H9 (cell line): ENCODE measurements around the gene DPP10. TPM values are rescaled to one million over a fixed set of nuclear protein-coding genes. Genes with fewer than 3 reads are reported as not detected.

Experiments used
- DNase-seq: peaks from one replicate; pipeline ENCODE4 v3.0.0-alpha.2; 2017
- H2AFZ ChIP-seq: one replicate; pipeline ENCODE4 v1.6.1; 2013; ENCODE audit warnings: mild to moderate bottlenecking, low read length, control low read depth, moderate library complexity
- H2AK5ac ChIP-seq: 2 replicates; pipeline ENCODE4 v1.6.1; 2013; ENCODE audit warnings: low read length, control low read depth, mixed read lengths; ENCODE audit not compliant: insufficient read length
- H2BK120ac ChIP-seq: one replicate; pipeline ENCODE4 v1.6.1; 2013; ENCODE audit warnings: low read depth, mild to moderate bottlenecking, low read length, control low read depth, inconsistent platforms; ENCODE audit not compliant: poor library complexity, severe bottlenecking
- H2BK12ac ChIP-seq: 2 replicates; pipeline ENCODE4 v1.6.1; 2013; ENCODE audit warnings: low read length, control low read depth, mixed read lengths, low read depth; ENCODE audit not compliant: insufficient read length
- H2BK15ac ChIP-seq: 2 replicates; pipeline ENCODE4 v1.6.1; 2013; ENCODE audit warnings: low read depth, low read length, control low read depth
- H2BK20ac ChIP-seq: one replicate; pipeline ENCODE4 v1.6.1; 2013; ENCODE audit warnings: low read depth, mild to moderate bottlenecking, low read length, control low read depth, inconsistent platforms; ENCODE audit not compliant: poor library complexity, severe bottlenecking
- H2BK5ac ChIP-seq: 2 replicates; pipeline ENCODE4 v1.6.1; 2013; ENCODE audit warnings: low read length, control low read depth, mixed read lengths; ENCODE audit not compliant: insufficient read length
- H3K14ac ChIP-seq: 2 replicates; pipeline ENCODE4 v1.6.1; 2013; ENCODE audit warnings: low read length, control low read depth; ENCODE audit not compliant: insufficient read depth
- H3K18ac ChIP-seq: 2 replicates; pipeline ENCODE4 v1.6.1; 2013; ENCODE audit warnings: low read depth, mild to moderate bottlenecking, mixed read lengths, low read length, control low read depth; ENCODE audit not compliant: insufficient read length
- H3K23ac ChIP-seq: 2 replicates; pipeline ENCODE4 v1.6.1; 2013; ENCODE audit warnings: low read length, control low read depth, mixed read lengths, low read depth; ENCODE audit not compliant: insufficient read length
- H3K23me2 ChIP-seq: 2 replicates; pipeline ENCODE4 v1.6.1; 2013; ENCODE audit warnings: low read depth, mild to moderate bottlenecking, mixed read lengths, low read length, control low read depth; ENCODE audit not compliant: insufficient read length, poor library complexity, severe bottlenecking
- H3K27ac ChIP-seq: 2 replicates; pipeline ENCODE4 v1.5.1; 2013; ENCODE audit warnings: low read length, control low read depth, mixed read lengths, low read depth; ENCODE audit not compliant: insufficient read length
- H3K27me3 ChIP-seq: 2 replicates; pipeline ENCODE4 v1.6.1; 2013; ENCODE audit warnings: low read length, control low read depth, inconsistent platforms; ENCODE audit not compliant: insufficient read depth
- H3K4ac ChIP-seq: 2 replicates; pipeline ENCODE4 v1.6.1; 2013; ENCODE audit warnings: low read depth, mild to moderate bottlenecking, control low read depth, inconsistent platforms, low read length, moderate library complexity
- H3K4me1 ChIP-seq: 2 replicates; pipeline ENCODE4 v1.6.1; 2013; ENCODE audit warnings: low read length, control low read depth, inconsistent platforms; ENCODE audit not compliant: insufficient read depth
- H3K4me2 ChIP-seq: 2 replicates; pipeline ENCODE4 v1.6.1; 2013; ENCODE audit warnings: low read length, control low read depth, mixed read lengths; ENCODE audit not compliant: insufficient read length, insufficient read depth
- H3K56ac ChIP-seq: 2 replicates; pipeline ENCODE4 v1.6.1; 2013; ENCODE audit warnings: low read depth, mild to moderate bottlenecking, mixed read lengths, low read length, control low read depth; ENCODE audit not compliant: insufficient read length
- H3K79me1 ChIP-seq: 2 replicates; pipeline ENCODE4 v1.6.1; 2013; ENCODE audit warnings: low read depth, mild to moderate bottlenecking, moderate library complexity, low read length, control low read depth, inconsistent platforms; ENCODE audit not compliant: insufficient read depth, poor library complexity, severe bottlenecking
- H3K79me2 ChIP-seq: 2 replicates; pipeline ENCODE4 v1.6.1; 2013; ENCODE audit warnings: low read length, control low read depth, inconsistent platforms; ENCODE audit not compliant: insufficient read depth
- H3K9ac ChIP-seq: 2 replicates; pipeline ENCODE4 v1.6.1; 2013; ENCODE audit warnings: low read length, control low read depth, mixed read lengths; ENCODE audit not compliant: insufficient read length; ENCODE audit errors: extremely low read depth
- H3K9me3 ChIP-seq: one replicate; pipeline ENCODE4 v1.6.1; 2013; ENCODE audit warnings: low read depth, low read length, inconsistent platforms; ENCODE audit not compliant: control insufficient read depth
- H3T11ph ChIP-seq: one replicate; pipeline ENCODE4 v1.6.1; 2013; ENCODE audit warnings: mild to moderate bottlenecking, low read length, control low read depth, inconsistent platforms
- H4K20me1 ChIP-seq: one replicate; pipeline ENCODE4 v1.6.1; 2013; ENCODE audit not compliant: control insufficient read depth, insufficient read length, insufficient read depth
- H4K5ac ChIP-seq: 2 replicates; pipeline ENCODE4 v1.6.1; 2013; ENCODE audit warnings: low read depth, mild to moderate bottlenecking, mixed read lengths, low read length, control low read depth; ENCODE audit not compliant: insufficient read length
- H4K8ac ChIP-seq: replicated peaks from 2 replicates; pipeline ENCODE4 v1.6.1; 2013; ENCODE audit warnings: low read length, control low read depth, mixed read lengths, low read depth; ENCODE audit not compliant: insufficient read length
- H4K91ac ChIP-seq: 2 replicates; pipeline ENCODE4 v1.6.1; 2013; ENCODE audit warnings: low read depth, mild to moderate bottlenecking, moderate library complexity, mixed read lengths, low read length, control low read depth; ENCODE audit not compliant: insufficient read length
- H3K27ac Mint-ChIP-seq, 3 experiments: 2 replicates in 2 of 3; 3 replicates in 1 of 3; pipeline ENCODE4 v1.8.0; 2020 to 2021; ENCODE audit warnings: mixed read lengths in 3 of 3, mild to moderate bottlenecking in 1 of 3, moderate library complexity in 1 of 3
- H3K27me3 Mint-ChIP-seq: 2 replicates; pipeline ENCODE4 v1.8.0; 2021; ENCODE audit warnings: low read depth, mild to moderate bottlenecking, moderate library complexity, mixed read lengths
- H3K36me3 Mint-ChIP-seq, 3 experiments: 2 replicates in 2 of 3; 3 replicates in 1 of 3; pipeline ENCODE4 v1.8.0; 2020 to 2021; ENCODE audit warnings: low read depth in 3 of 3, mixed read lengths in 3 of 3; ENCODE audit not compliant: insufficient read depth in 1 of 3
- H3K4me1 Mint-ChIP-seq, 2 experiments: 2 replicates each; pipeline ENCODE4 v1.8.0; 2020; ENCODE audit warnings: mixed read lengths in 2 of 2
- H3K4me3 Mint-ChIP-seq, 2 experiments: 2 replicates in 1 of 2; 3 replicates in 1 of 2; pipeline ENCODE4 v1.8.0; 2020 to 2021; ENCODE audit warnings: mild to moderate bottlenecking in 2 of 2, mixed read lengths in 2 of 2, moderate library complexity in 1 of 2
- H3K9me3 Mint-ChIP-seq, 2 experiments: 2 replicates in 1 of 2; 3 replicates in 1 of 2; pipeline ENCODE4 v1.8.0; 2020; ENCODE audit warnings: mild to moderate bottlenecking in 2 of 2, mixed read lengths in 2 of 2, moderate library complexity in 1 of 2
- CTCF ChIP-seq: fragments of 200-600 bp; sonication (generic); conservative IDR thresholded peaks from 3 replicates; pipeline ENCODE4 v1.8.0; 2021; ENCODE audit warnings: antibody characterized with exemption, mild to moderate bottlenecking
- WGBS: extraction: QIAGEN DNeasy Blood & Tissue Kit; methylation state at CpG from one replicate; pipeline ENCODE4 v1.1.7; 2013; ENCODE audit warnings: missing lambda C conversion rate, low lambda C conversion rate, mixed read lengths; ENCODE audit not compliant: insufficient read length; ENCODE audit errors: extremely low coverage; 5-methylcytosine and 5-hydroxymethylcytosine counted together
- total RNA-seq: library from RNA; stranded (reverse); gene quantifications from 2 replicates; pipeline ENCODE4 v1.2.1, GENCODE V29; 2021

The DPP10 gene
- total RNA-seq, 1 experiment from 2014 or later, result 11.3 TPM

- Histone ChIP-seq H3K27me3 (no peaks in the 10 kb centered on the region), H3K9me3 (peaks cover 2% of the 10 kb centered on the region), H3K4me2 (no peak overlapping the region), H3K27ac (no peak overlapping the region), H2AK5ac (no peak overlapping the region), H2AFZ (no peak overlapping the region), H3K79me2 (no peaks in the 10 kb centered on the region), H2BK15ac (no peak overlapping the region), H4K5ac (no peak overlapping the region), H3K4ac (no peak overlapping the region), H2BK5ac (no peak overlapping the region), H2BK120ac (no peak overlapping the region), H3K23me2 (no peaks in the 10 kb centered on the region), H3K4me1 (peaks cover 3% of the 10 kb centered on the region; the same call in 1 of the 2 replicates), H2BK12ac (no peak overlapping the region), H3K9ac (no peak overlapping the region), H4K91ac (no peak overlapping the region), H2BK20ac (no peak overlapping the region), H4K8ac (no peak overlapping the region), H3K18ac (peak overlapping the region; percentile 72), H3K14ac (no peak overlapping the region), H3K79me1 (no peaks in the 10 kb centered on the region), H3K56ac (no peak overlapping the region), H3T11ph (no peak overlapping the region), H4K20me1 (no peaks in the 10 kb centered on the region), H3K23ac (no peak overlapping the region)
- no CpG with 5 or more reads among the region's 2 CpGs for WGBS
- no peak overlapping the region for H3K27ac Mint-ChIP-seq
- no peak for DNase-seq
- peaks cover 14 to 16% of the 10 kb centered on the region in 2 experiments for H3K4me1 Mint-ChIP-seq
- peaks cover 6 to 11% of the 10 kb centered on the region in 2 experiments; a peak in 4 of 5 replicates for H3K9me3 Mint-ChIP-seq
- no peak overlapping the region for H3K4me3 Mint-ChIP-seq
- H3K36me3 Mint-ChIP-seq, result peaks cover 2 to 8% (median 2%) of the 10 kb centered on the region in 3 experiments; a peak in 5 of 7 replicates
- no peaks in the 10 kb centered on the region for H3K27me3 Mint-ChIP-seq
- TF ChIP-seq CTCF, result no peak
These were observed 672.7 kb downstream of the DPP10 start for GRCh38 chr2:115115135-115115534.
